Activated CD4-positive, alpha-beta memory T cell treated with anti-CD3 and anti-CD28 coated beads, Interleukin-2, amount 10 ng/mL, durations not matched to agents 7 days and 5 days (primary cell): ENCODE data around the gene C11orf52. TPM values are rescaled to one million over a fixed set of nuclear protein-coding genes. Genes with fewer than 3 reads are reported as not detected.

ENCODE experiments used
- CTCF ChIA-PET: fragments of 350-600 bp; sonication (Branson Sonifier 250); formaldehyde crosslinking; loops from one replicate; lab custom pipeline; 2021; ENCODE audit warnings: antibody characterized with exemption, inconsistent platforms; lab: Charles Lee
- POLR2A ChIA-PET: fragments of 350-600 bp; sonication (Branson Sonifier 250); formaldehyde crosslinking; loops from one replicate; lab custom pipeline; 2021; ENCODE audit warnings: antibody characterized with exemption; lab: Charles Lee
- DNase-seq: peaks from one replicate; pipeline ENCODE4 v3.0.0-alpha.2; 2020
- H3K27ac Mint-ChIP-seq: one replicate; pipeline ENCODE4 v1.8.0; 2021; ENCODE audit warnings: mild to moderate bottlenecking, mixed read lengths
- H3K27me3 Mint-ChIP-seq: one replicate; pipeline ENCODE4 v1.8.0; 2021; ENCODE audit warnings: mixed read lengths
- H3K36me3 Mint-ChIP-seq: one replicate; pipeline ENCODE4 v1.8.0; 2021; ENCODE audit warnings: low read depth, mixed read lengths
- H3K4me1 Mint-ChIP-seq: one replicate; pipeline ENCODE4 v1.8.0; 2021; ENCODE audit warnings: mixed read lengths
- H3K4me3 Mint-ChIP-seq: one replicate; pipeline ENCODE4 v1.8.0; 2021; ENCODE audit warnings: mild to moderate bottlenecking, mixed read lengths
- H3K9me3 Mint-ChIP-seq: one replicate; pipeline ENCODE4 v1.8.0; 2021; ENCODE audit warnings: mixed read lengths
- total RNA-seq, 2 experiments: library from RNA; stranded (reverse); gene quantifications; one replicate each; pipeline ENCODE4 v1.2.3, GENCODE V29; 2021

The C11orf52 gene
- total RNA-seq, 2 experiments from 2014 or later, result not detected

DNA sequence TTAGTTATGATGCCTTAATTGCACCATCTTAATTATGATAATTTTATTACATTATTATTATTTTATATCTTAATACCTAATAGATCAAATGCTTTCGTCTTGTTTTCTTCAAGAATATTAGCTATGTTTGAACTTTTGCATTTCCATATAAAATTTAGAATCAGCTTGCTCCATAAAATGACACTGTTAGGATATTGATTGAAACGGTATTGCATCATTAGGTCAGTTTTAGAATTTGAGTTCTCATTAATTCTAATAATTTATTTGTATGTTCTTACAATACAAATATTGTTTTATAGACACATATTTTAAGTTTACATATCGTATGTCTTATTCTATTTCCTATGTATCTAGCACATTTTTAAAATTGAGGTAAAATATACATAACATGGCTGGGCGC is 32.7 kb upstream of the C11orf52 start:
- H3K9me3 Mint-ChIP-seq, result no peaks in the 10 kb centered on the region
- ChIA-PET CTCF (no interaction called here), POLR2A (no interaction called here)

GRCh38 chr11:111886844-111887243 is 31.9 kb upstream of the C11orf52 start:
- no peaks in the 10 kb centered on the region for H3K4me1 Mint-ChIP-seq
- H3K36me3 Mint-ChIP-seq, result no peaks in the 10 kb centered on the region
- H3K9me3 Mint-ChIP-seq, result no peaks in the 10 kb centered on the region
- H3K4me3 Mint-ChIP-seq, result no peak overlapping the region
- H3K27me3 Mint-ChIP-seq, result peaks cover 2% of the 10 kb centered on the region
- no peak for DNase-seq
- H3K27ac Mint-ChIP-seq, result no peak overlapping the region
- CTCF ChIA-PET, result no interaction called here
- POLR2A ChIA-PET, result no interaction called here

More for the DNA sequence above, 32.7 kb upstream of the C11orf52 start:
- H3K27me3 Mint-ChIP-seq, result peaks cover 1% of the 10 kb centered on the region
- H3K27ac Mint-ChIP-seq, result no peak overlapping the region
- no peaks in the 10 kb centered on the region for H3K4me1 Mint-ChIP-seq
- no peak overlapping the region for H3K4me3 Mint-ChIP-seq
- DNase-seq, result no peak
- H3K36me3 Mint-ChIP-seq, result no peaks in the 10 kb centered on the region

DNA sequence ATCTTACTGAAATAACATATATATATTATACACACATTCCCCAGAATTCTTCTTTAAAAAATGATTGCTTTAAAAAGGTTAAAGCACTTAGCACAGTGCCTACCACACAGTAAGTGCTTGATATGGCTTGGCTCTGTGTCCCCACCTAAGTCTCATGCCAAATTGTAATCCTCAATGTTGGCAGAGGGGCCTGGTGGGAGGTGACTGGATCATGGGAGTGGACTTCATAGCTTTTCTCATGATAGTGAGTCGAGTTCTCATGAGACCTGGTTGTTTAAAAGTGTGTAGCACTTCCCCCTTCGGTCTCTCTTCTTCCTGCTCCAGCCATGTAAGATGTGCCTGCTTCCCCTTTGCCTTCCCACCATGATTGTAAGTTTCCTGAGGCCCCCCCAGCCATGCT is 13.3 kb upstream of the C11orf52 start:
- ChIA-PET CTCF (no interaction called here), POLR2A (no interaction called here)
- peaks cover 30% of the 10 kb centered on the region for H3K27me3 Mint-ChIP-seq
- no peaks in the 10 kb centered on the region for H3K36me3 Mint-ChIP-seq
- H3K4me1 Mint-ChIP-seq, result no peaks in the 10 kb centered on the region
- no peaks in the 10 kb centered on the region for H3K9me3 Mint-ChIP-seq
- no peak overlapping the region for H3K27ac Mint-ChIP-seq
- H3K4me3 Mint-ChIP-seq, result no peak overlapping the region
- DNase-seq, result no peak

DNA sequence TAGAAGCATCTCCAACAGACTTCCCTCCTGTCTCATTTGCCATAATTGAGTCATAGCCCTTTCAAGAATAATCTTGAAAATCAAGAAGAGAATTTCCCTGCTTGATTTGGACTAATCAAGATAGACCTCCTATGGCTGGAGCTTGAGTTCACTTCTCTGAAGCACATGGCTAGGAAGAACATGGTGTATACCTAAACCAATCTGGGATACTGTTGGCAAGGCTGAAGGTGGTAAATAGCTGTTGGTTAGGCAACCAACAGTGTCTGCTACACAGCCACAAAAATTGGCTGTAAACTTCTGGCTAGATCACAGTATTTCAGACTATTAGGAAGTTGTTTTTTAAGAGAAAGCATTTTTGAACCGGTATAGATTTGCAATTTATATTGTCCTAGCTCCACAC is 12.0 kb upstream of the C11orf52 start:
- H3K27ac Mint-ChIP-seq, result no peak overlapping the region
- H3K4me3 Mint-ChIP-seq, result no peak overlapping the region
- ChIA-PET CTCF (no interaction called here), POLR2A (interaction anchor here (0.7 kb wide), 1 partner anchor 18 kb away, joined by 3 read pairs; no protein-coding TSS in a partner anchor)
- no peaks in the 10 kb centered on the region for H3K4me1 Mint-ChIP-seq
- H3K36me3 Mint-ChIP-seq, result no peaks in the 10 kb centered on the region
- H3K9me3 Mint-ChIP-seq, result no peaks in the 10 kb centered on the region
- DNase-seq, result no peak
- H3K27me3 Mint-ChIP-seq, result peaks cover 39% of the 10 kb centered on the region

DNA sequence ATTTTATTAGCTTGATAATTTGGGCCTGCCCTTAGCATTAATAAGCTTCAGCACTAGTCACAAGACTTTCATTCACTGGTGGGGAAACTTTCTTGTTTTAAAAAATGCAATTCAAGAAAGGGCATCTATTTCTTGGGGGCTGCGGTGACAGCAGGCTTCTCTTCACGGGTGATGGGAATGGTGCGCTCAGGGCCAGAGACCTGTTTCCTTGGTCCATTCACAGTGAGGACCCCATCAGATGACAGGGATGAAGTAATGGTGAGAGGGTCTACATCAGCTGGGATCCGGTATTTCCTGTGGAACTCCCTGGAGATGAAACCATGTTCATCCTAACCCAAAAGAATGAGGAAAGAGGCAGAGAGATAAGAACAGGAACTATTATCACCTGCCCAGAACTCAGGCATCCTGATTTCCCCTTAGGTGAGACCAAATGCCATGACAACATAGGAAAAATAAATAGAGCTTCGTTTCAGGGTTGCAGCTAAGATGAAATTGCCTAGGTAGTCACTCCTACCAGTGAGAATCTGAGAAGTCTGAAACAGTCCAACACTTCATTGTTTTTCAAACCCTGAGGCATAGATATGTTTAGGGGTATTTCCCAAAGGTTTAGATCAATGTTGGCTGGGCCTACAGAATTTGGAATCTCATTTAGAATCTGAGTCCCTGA is 9.9 kb upstream of the C11orf52 start:
- no peaks in the 10 kb centered on the region for H3K9me3 Mint-ChIP-seq
- CTCF ChIA-PET, result no interaction called here
- POLR2A ChIA-PET, result interaction anchor here (0.5 kb wide), 1 partner anchor 106 kb away, joined by 3 read pairs; no protein-coding TSS in a partner anchor

DNA sequence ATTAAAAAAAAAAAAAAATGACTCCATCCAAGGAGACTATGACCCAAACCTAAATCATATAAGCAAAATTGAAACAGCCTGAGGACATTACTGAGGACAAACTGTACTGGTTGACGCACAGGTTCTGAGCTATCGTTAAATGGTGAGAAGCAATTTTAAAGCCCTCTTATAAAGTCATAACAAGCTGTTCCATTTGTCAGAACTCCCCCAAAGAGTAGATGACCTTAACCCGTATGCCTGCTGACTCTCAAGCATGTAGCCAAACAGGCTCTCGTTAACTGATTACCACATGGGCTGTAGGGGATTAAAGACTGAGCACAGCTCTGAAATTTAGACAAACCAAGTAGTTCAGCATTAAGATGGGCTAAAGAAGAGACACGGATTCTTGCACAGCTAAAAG is 9.3 kb upstream of the C11orf52 start:
- ChIA-PET CTCF (interaction anchor here (1.3 kb wide), 1 partner anchor 10 kb away, joined by 3 read pairs; the partner anchor contains the start of gene C11orf52), POLR2A (interaction anchor here (0.5 to 0.6 kb wide), 2 partner anchors 24 to 107 kb away, joined by 3 read pairs; no protein-coding TSS in a partner anchor)
- DNase-seq, result no peak
- Mint-ChIP-seq H3K4me1 (no peaks in the 10 kb centered on the region), H3K36me3 (no peaks in the 10 kb centered on the region), H3K4me3 (no peak overlapping the region), H3K9me3 (no peaks in the 10 kb centered on the region), H3K27ac (no peak overlapping the region), H3K27me3 (peaks cover 41% of the 10 kb centered on the region)

More for the DNA sequence above, 9.9 kb upstream of the C11orf52 start:
- DNase-seq, result no peak
- Mint-ChIP-seq H3K27ac (no peak overlapping the region), H3K4me1 (no peaks in the 10 kb centered on the region), H3K36me3 (no peaks in the 10 kb centered on the region), H3K27me3 (peaks cover 38% of the 10 kb centered on the region), H3K4me3 (no peak overlapping the region)

DNA sequence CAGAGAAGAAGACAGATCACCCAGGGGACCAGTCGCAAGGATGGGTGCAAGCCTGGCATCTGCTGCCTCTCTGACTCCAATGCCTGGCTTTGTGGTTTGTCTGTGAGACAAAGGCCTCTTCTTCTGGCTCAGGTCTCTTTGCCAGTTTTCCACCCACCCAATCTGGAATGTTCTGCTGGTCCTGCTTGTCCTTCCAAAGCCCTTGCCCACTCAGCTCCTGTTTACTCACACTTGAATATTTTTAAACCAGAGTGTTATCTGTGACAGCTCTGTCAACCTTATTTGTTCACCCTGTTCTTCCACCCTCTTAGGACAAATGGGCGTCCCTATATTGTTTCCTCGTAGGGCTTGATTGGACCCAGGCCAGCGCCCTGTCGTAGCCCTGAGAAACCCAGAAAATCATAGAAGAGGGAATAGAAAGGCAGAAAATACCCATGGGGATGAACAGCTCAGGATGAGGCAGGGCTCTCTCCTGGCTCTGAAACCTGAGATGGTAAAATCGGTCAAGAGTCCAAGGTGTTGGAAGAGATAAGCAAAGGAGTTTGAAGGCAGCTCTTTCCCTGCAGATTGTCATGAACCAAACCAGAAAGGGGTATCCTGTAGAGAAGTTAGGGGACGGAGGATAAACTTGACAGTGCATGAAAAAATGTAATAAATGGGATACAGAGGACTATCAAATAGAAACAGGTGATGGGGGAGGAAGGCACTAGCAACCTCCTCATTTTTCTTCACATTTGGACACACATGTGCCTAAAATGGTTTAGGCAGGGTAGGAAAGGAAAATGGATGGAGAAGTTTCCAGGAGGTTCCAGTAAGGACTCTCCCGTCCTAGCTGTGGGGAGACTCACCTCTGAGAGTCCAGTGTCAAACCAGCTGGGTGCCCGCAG is 7.8 kb upstream of the C11orf52 start:
- Mint-ChIP-seq H3K9me3 (no peaks in the 10 kb centered on the region), H3K4me1 (no peaks in the 10 kb centered on the region), H3K36me3 (no peaks in the 10 kb centered on the region), H3K27me3 (peaks cover 43% of the 10 kb centered on the region), H3K4me3 (no peak overlapping the region), H3K27ac (no peak overlapping the region)
- ChIA-PET POLR2A (no interaction called here), CTCF (interaction anchor here (1.3 kb wide), 1 partner anchor 8 kb away, joined by 3 read pairs; the partner anchor contains the start of gene C11orf52)
- no peak for DNase-seq

DNA sequence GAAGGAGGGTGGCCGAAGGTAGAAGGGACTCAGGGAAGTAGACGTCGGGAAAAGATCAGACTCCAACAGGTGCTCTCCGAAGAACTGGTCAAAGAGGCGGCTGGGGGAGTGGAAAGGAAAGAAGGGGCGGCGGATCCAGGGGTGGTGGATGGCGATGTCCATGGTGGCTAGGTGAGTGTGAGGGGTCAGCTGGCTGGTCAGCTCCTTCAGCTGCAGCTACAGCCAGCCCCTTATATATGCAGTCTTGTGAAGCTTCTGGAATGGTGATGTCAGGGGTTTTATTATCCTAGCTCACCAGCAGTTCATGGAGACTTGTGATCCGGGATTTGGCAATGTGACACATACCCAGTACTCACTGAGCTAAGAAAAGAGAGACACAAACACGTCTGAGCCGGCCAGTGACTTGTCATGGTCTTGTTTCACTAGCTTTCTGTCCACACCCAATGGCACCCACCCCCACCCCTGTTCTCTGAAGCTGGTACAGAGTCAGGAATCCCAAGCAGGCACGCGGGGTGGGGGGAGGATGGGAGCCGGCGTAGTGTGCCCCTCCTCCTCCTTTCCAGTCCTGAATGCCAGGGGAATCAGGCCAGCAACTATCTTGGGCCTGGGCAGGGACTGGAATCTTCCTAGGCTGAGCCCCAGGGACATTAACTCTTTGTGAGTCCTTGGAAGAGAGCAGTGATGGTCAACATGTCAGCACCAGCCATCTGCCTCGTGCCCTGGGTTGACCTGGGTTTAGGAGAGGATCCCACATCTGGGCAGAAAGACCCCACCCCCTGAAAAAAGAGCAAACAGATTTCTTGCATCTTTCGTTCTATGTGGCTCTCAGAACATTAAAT is 6.9 kb upstream of the C11orf52 start, which contains the start of gene CRYAB:
CRYAB (minus strand) TSS at position 208 of the 839 bp plus-strand sequence; CDS start at position 162, 46 bp downstream.
- DNase-seq, result no peak
- no peaks in the 10 kb centered on the region for H3K4me1 Mint-ChIP-seq
- H3K27ac Mint-ChIP-seq, result no peak within 1 kb of the TSS
- ChIA-PET POLR2A (no interaction called here), CTCF (no interaction called here)
- H3K27me3 Mint-ChIP-seq, result peaks cover 46% of the 10 kb centered on the region
- H3K36me3 Mint-ChIP-seq, result no peaks in the 10 kb centered on the region
- no peak within 1 kb of the TSS for H3K4me3 Mint-ChIP-seq
- no peaks in the 10 kb centered on the region for H3K9me3 Mint-ChIP-seq

DNA sequence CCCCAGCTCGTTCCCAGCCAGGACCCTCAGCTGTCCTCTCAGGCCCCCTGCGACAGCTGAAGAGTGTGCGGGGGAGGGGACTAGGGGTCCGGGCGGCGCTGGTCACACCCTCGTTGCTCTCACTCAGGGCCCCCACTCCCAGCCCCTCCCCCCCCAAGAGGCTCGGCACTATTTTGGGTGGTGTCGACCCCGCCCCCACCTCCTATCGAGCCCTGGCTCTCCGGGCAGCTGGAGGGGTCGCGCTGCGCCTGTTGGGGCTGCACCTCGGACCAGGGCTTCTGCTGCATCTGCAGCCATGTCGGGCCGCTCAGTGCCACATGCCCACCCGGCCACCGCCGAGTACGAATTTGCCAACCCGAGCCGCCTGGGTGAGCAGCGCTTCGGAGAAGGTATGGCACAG is 6.2 kb upstream of the C11orf52 start, which contains the start of gene HSPB2:
HSPB2 (plus strand) TSS at position 200 of the 400 bp plus-strand sequence; CDS start at position 296, 96 bp downstream.
- H3K4me1 Mint-ChIP-seq, result no peaks in the 10 kb centered on the region
- ChIA-PET CTCF (no interaction called here), POLR2A (no interaction called here)
- no peak for DNase-seq
- peaks cover 51% of the 10 kb centered on the region for H3K27me3 Mint-ChIP-seq
- no peaks in the 10 kb centered on the region for H3K9me3 Mint-ChIP-seq
- H3K36me3 Mint-ChIP-seq, result no peaks in the 10 kb centered on the region
- no peak within 1 kb of the TSS for H3K27ac Mint-ChIP-seq
- no peak within 1 kb of the TSS for H3K4me3 Mint-ChIP-seq

DNA sequence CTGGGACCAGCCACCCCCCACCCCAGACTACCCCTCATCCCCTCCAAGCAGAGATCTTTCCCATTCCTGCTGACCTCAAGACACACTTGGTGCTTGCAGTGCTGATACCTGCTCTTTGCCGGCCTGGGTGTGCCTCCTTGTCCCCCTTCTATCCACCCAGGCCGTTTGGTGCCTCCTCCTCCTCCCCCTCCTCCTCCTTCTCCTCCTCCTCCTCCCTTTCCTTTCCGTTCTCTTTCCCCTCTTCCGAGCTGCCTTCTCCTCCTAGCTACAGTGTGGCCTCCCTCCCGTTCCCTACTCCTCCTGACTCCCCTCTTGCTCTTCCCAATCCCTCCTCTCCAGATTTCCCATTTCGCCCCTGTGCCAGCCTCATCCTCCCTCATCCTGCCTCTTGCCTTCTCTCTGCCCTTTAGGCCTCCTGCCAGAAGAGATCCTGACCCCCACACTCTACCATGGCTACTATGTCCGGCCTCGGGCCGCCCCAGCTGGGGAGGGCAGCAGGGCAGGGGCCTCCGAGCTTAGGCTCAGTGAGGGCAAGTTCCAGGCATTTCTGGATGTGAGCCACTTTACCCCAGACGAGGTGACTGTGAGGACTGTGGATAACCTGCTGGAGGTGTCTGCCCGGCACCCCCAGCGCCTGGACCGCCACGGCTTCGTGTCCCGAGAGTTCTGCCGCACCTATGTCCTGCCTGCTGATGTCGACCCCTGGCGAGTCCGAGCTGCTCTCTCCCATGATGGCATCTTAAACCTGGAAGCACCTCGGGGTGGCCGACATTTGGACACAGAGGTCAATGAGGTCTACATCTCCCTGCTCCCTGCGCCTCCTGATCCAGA is 5.5 kb upstream of the C11orf52 start:
- no peak for DNase-seq
- Mint-ChIP-seq H3K4me3 (no peak overlapping the region), H3K4me1 (no peaks in the 10 kb centered on the region), H3K27me3 (peaks cover 51% of the 10 kb centered on the region), H3K27ac (no peak overlapping the region), H3K9me3 (no peaks in the 10 kb centered on the region), H3K36me3 (no peaks in the 10 kb centered on the region)
- ChIA-PET POLR2A (no interaction called here), CTCF (no interaction called here)

- Mint-ChIP-seq H3K4me3 (no peak overlapping the region), H3K27ac (no peak overlapping the region), H3K36me3 (no peaks in the 10 kb centered on the region), H3K4me1 (no peaks in the 10 kb centered on the region), H3K9me3 (no peaks in the 10 kb centered on the region), H3K27me3 (peaks cover 51% of the 10 kb centered on the region)
- ChIA-PET POLR2A (interaction anchor here (1.8 kb wide), 1 partner anchor 13 kb away, joined by 6 read pairs; no protein-coding TSS in a partner anchor), CTCF (no interaction called here)
- no peak for DNase-seq
Measured at GRCh38 chr11:111913997-111914396, 4.7 kb upstream of the C11orf52 start.

GRCh38 chr11:111916768-111917167 is 1.9 kb upstream of the C11orf52 start:
- H3K4me1 Mint-ChIP-seq, result no peaks in the 10 kb centered on the region
- DNase-seq, result no peak
- H3K36me3 Mint-ChIP-seq, result no peaks in the 10 kb centered on the region
- peaks cover 47% of the 10 kb centered on the region for H3K27me3 Mint-ChIP-seq
- H3K9me3 Mint-ChIP-seq, result no peaks in the 10 kb centered on the region
- ChIA-PET CTCF (no interaction called here), POLR2A (no interaction called here)
- H3K4me3 Mint-ChIP-seq, result no peak overlapping the region
- H3K27ac Mint-ChIP-seq, result no peak overlapping the region
